ENCODE results near the gene AP3D1.

The AP3D1 gene

DNA sequence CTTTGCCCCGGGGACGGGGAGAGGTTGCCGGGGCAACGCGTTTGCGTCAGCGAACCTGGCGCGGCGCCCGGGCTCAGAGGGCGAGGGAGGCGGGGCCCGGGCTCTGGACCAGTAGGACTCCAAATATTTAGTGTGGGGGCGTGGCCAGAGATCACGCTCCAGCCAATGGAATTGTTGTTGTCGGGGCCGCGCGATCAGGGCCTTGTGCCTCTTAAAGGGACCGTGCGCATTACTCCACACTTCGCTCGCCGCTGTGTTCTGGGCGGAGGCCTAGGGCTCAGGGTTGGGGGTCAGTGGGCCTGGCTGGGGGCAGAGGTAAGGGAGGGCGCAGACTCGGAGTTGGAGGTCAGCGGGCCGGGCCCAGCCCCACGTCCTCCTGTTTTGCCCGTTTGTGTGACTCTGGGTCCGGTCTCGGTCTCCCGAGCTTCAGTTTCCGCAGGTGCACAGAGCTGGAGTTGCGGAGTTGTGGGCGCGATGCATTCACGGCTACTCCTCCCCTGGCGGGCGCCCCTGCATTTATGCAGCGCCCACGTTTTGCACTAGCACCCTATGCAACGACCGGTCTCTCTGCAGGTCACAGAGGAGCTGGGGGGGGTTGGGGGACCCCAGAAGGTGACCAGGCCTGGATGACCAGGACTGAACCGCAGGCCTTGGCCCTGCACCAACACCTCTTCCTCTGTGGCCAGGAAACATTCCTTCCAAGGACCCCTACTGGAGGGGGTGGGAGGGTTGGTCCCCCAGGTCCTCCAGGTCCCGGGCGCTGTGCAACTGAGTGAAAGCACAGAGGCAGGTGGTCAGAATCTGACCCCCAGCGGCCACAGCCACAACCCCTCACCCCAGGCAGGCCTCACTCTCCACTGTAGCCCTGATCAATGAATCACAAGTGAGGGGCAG is 89.6 kb downstream of the AP3D1 start:
- peak; percentile 79 for DNase-seq (ENCODE audit: low read depth)

DNA sequence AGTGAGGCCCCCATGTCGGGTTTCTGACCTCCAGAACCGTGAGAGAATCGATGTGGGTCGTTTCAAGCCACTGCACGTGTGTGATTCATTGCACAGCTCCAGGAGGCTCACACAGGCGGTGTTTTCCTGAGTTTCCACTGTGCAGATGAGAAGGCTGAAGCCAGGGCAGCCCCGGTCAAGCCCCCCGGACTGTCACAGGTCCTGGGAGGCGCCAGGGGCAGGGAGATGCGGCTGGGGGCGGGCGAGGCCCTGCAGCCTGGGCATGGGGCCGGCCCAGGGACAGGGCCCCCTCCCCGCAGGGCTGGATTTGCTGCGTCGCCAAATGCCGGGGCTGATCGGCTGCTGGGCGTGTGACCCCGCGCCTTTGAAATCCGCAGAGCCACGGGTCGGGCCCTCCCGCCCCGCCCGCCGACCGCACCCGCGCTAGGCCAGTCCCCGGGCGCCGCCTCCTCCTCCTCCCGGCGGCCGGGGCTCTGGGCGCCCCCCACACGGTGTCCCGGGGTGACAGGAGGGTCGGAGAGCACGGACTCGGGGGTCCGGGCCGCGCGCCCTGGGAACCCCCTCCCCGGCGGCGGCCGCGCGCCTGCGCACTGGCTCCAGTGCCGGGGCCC is 90.4 kb downstream of the AP3D1 start:
- no peak for DNase-seq (ENCODE audit: low read depth)

- DNase-seq (ENCODE audit: low read depth), result peak; percentile 70
Observed at GRCh38 chr19:2059422-2060201, 91.8 kb downstream of the AP3D1 start.

DNA sequence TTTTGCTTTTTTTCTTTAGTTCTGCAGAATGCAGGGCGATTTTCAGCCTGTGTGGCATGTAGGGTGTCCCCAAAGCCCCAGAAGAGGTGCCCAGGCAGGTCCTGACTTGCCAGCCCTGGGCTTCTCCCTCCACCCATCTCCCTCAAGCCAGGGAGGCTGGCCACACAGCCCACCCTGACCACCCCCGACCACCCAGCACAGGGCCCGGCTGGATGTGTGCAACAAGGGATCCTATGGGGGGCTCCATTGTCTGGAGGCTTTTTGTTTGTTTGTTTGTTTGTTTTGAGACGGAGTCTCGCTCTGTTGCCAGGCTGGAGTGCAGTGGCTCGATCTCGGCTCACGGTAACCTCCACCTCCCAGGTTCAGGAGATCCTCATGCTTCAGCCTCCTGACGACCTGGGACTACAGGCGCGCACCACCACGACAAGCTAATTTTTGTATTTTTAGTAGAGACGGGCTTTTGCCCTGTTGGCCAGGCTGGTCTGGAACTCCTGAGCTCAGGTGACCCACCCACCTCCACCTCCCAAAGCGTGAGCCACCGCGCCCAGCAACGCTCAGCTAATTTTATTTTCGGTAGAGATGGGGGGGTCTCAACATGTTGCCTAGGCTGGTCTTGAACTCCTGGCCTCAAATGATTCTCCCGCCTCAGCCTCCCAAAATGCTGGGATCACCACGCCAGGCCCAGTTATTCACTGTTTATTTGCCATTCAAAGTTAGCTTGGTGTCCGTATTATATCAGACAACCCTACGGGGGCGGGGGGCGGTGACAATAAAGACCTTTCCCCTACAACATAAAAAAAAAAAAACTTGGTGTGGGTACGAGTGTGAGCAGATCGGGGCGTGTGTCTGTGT is 92.6 kb downstream of the AP3D1 start:
- no peak for DNase-seq (ENCODE audit: low read depth)

GRCh38 chr19:2057484-2058469 is 93.6 kb downstream of the AP3D1 start:
- DNase-seq (ENCODE audit: low read depth), result no peak

GRCh38 chr19:2056837-2057192 is 94.6 kb downstream of the AP3D1 start:
- no peak for DNase-seq (ENCODE audit: low read depth)

- peak; percentile 39 for DNase-seq (ENCODE audit: low read depth)
Observed at GRCh38 chr19:2055931-2056836, 95.2 kb downstream of the AP3D1 start.

DNA sequence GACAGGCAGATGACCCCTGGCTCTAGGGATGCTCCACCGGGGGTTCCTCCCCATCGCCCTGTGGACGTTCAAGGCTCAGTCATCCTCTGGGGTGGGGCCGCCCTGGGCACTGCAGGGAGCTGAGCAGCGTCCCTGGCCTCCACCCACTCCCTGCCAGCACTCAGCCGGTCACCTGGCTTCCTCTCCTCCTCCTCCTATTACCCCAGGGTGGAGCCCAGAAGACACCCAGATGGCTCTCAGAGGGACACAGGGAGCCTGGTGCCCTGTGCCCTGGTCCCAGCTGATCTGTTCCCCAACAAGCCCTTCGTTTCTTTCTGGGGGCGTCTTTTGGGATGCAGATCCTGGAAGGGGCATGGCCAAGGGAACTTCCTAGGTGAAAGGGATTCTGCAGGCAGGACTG is 96.6 kb downstream of the AP3D1 start:
- no peak for DNase-seq (ENCODE audit: low read depth)

- DNase-seq (ENCODE audit: low read depth), result no peak
Observed at GRCh38 chr19:2053601-2054389, 97.6 kb downstream of the AP3D1 start.

DNA sequence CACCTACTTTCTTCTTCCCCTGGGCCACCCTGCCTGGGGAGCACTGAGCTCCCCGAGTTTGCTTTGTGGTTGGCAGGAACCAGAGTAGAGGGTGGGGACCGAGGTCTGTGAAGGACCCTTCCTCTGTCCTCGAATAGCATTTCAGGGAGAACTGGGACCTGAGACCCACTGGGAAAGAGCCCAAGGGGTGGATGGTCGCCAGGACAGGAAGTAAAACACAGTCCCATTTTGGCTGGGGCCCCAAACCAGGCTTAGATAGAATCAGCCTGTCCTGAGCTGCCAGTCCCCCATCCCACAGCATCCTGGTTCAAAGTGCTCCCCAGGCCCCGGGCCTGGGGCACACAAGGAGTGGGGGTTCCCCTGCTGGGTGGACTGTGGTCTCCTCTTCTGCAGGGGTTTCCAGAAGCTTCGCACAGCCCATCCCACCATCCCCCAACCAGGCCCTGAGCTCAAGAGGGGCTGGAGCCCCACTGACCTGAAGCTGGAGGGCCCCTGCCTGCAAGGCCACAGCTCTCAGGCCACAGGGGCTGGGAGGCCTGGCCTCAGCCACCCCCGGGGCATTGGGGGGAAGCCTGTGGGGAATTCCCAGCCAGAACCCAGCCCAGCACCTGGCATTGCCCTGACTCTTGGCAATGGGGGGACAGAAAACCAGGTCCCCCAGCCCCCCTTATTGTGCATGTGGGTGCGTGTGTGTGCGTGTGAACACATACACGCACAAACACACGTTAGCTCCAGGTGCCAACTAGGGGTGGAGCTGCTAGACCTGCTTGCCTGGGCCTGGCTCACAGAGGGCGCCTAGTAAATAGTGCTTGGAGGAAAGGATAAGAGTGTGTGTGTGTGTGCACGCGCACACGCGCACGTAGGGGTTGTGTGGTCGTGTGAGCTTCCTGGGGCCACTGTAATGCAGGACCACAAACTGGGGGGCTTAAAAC is 99.3 kb downstream of the AP3D1 start:
- no peak for DNase-seq (ENCODE audit: low read depth)

DNA sequence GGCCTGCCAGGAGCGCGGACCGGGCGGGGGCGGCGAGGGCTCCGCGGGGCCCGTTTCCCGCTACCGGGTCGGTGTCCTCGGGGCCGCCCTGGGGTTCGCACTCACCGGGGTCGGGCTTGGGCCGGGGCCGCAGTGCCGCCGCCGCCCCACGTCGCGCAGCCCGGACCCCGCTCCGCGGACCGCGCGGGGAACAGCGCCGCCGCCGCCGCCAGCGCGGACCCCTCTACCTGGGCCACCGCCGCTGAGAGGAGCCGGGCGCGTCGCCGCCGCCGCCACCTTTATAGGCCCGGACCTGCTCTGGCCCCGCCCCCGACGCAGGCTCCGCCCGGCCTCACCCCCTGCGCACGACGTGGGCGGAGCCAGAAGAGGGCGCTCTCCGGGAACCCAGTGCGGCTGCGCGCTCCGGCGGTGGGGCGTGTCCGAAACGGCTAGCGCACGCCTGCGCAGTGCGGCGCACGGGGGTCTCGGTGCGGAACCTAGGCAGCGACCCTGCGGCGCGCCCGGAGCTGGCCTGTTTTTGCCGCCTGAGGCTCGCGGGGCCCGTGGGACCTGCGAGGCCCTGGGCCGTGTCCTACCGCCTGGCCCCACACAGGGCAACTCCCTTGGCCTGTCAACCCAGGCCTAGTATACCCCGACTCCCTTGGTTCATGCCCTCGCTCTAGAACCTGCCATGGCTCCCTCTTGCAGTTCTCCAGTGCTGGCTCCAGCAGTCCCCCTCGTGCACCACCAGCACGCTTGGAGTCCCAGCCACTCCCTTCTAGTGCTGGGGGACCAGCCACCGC is 100.2 kb downstream of the AP3D1 start, which contains the start of gene MKNK2:
Gene MKNK2, minus strand, starts transcription at position 254 of the 782 bp plus-strand sequence. CDS start 393 bp downstream, outside the sequence.
- DNase-seq (ENCODE audit: low read depth), result peak; percentile 20

Data from GM04503 (cell line).